Neural cell (in vitro differentiated cells): ENCODE data around the gene CDIP1.

Source experiments
- EZH2 ChIP-seq: fragments of 200-600, 300-800 bp; shearing (Covaris generic), sonication (generic); IDR thresholded peaks from 2 replicates; pipeline ENCODE4 v1.6.1; 2014; ENCODE audit warnings: antibody characterized with exemption, low read length, borderline replicate concordance, mild to moderate bottlenecking; ENCODE audit not compliant: insufficient read depth, poor library complexity, severe bottlenecking
- POLR2AphosphoS5 ChIP-seq: IDR thresholded peaks from 2 replicates; pipeline ENCODE4 v1.6.1; 2012
- TAF1 ChIP-seq: IDR thresholded peaks from 2 replicates; pipeline ENCODE4 v1.6.1; 2012; ENCODE audit warnings: low read depth
- TF ChIP-seq, protein P1 (sequence below): fragments of 450-650 bp; IDR thresholded peaks from 2 replicates; pipeline ENCODE4 v1.5.1; 2014; ENCODE audit warnings: antibody characterized with exemption, mild to moderate bottlenecking, moderate library complexity; ENCODE audit not compliant: poor library complexity, severe bottlenecking

GRCh38 chr16:4467916-4468315, 70.7 kb downstream of the CDIP1 start:
- TF ChIP-seq, protein P1, sequence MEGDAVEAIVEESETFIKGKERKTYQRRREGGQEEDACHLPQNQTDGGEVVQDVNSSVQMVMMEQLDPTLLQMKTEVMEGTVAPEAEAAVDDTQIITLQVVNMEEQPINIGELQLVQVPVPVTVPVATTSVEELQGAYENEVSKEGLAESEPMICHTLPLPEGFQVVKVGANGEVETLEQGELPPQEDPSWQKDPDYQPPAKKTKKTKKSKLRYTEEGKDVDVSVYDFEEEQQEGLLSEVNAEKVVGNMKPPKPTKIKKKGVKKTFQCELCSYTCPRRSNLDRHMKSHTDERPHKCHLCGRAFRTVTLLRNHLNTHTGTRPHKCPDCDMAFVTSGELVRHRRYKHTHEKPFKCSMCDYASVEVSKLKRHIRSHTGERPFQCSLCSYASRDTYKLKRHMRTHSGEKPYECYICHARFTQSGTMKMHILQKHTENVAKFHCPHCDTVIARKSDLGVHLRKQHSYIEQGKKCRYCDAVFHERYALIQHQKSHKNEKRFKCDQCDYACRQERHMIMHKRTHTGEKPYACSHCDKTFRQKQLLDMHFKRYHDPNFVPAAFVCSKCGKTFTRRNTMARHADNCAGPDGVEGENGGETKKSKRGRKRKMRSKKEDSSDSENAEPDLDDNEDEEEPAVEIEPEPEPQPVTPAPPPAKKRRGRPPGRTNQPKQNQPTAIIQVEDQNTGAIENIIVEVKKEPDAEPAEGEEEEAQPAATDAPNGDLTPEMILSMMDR = no peak
- TF ChIP-seq TAF1 = no peak
- TF ChIP-seq POLR2AphosphoS5 = no peak
- TF ChIP-seq EZH2 = no peak
